Measurements from ENCODE around the gene QRFPR. TPM values are rescaled to one million over a fixed set of nuclear protein-coding genes. Genes with fewer than 3 reads are reported as not detected.

QRFPR gene
- polyA plus RNA-seq, 1 donor (not counting 4 experiments of a cell fraction or from before 2014, with no cell fraction given) = 0.38 TPM

DNA sequence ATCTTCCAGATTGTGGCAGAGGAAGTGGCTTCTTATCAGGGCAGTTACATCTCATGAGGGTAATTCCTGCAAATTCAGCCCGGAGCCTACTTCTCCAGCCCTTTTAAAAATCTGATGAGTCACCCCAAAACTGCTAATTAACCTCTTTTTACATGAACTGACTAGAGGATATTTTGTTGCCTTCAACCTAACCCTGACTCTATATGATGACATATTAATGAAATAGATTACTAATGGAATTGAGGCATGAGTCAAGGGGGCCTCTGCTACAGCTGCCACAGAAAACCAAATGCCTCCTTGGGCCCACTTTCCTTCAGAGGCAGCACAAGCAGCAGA lies 72.5 kb downstream of the QRFPR start:
- Histone ChIP-seq H3K79me2 (ENCODE audit: control insufficient read depth, insufficient read depth, low read length) (no peaks in the 10 kb centered on the region), H3K9me1 (ENCODE audit: control insufficient read depth, extremely low read depth, insufficient read depth, low read length) (no peaks in the 10 kb centered on the region), H3K9ac (ENCODE audit: control insufficient read depth, extremely low read depth, insufficient read depth, low read length) (no peak overlapping the region), H3K4me1 (ENCODE audit: control insufficient read depth, extremely low read depth, insufficient read depth, low read length) (peaks cover 14% of the 10 kb centered on the region), H4K20me1 (ENCODE audit: control insufficient read depth, extremely low read depth, insufficient read depth, low read length) (no peaks in the 10 kb centered on the region), H3K27ac (ENCODE audit: control insufficient read depth, insufficient read depth, low read length) (peak overlapping the region; percentile 43), H3K4me2 (ENCODE audit: control insufficient read depth, extremely low read depth, insufficient read depth, low read depth, low read length) (peak overlapping the region; percentile 46), H3K4me3 (ENCODE audit: control insufficient read depth in 2 of 3, extremely low read depth in 1 of 3, insufficient read depth in 2 of 3, low read depth in 1 of 3, low read length in 3 of 3) (no peak overlapping the region), H3K36me3 (ENCODE audit: control insufficient read depth in 2 of 2, extremely low read depth in 1 of 2, insufficient read depth in 2 of 2, low read length in 2 of 2) (no peaks in the 10 kb centered on the region), H2AFZ (ENCODE audit: control insufficient read depth, low read length) (no peak overlapping the region), H3K9me3 (ENCODE audit: control insufficient read depth, low read depth, low read length) (no peaks in the 10 kb centered on the region), H3K27me3 (ENCODE audit: control insufficient read depth, extremely low read depth, insufficient read depth, low read length) (no peaks in the 10 kb centered on the region)
- dilution Hi-C loops (cut with MboI; ENCODE audit: extremely low pct_ligation_motif_present, low sequenced_read_pairs) = no loop called here
- FAIRE-seq = no peak
- no peak for DNase-seq (ENCODE audit: low read depth, low spot score)
- no peak for TF ChIP-seq EZH2 (IDR thresholded peaks at IDR 0.05; ENCODE audit: low read length)
- TF ChIP-seq, protein P1, sequence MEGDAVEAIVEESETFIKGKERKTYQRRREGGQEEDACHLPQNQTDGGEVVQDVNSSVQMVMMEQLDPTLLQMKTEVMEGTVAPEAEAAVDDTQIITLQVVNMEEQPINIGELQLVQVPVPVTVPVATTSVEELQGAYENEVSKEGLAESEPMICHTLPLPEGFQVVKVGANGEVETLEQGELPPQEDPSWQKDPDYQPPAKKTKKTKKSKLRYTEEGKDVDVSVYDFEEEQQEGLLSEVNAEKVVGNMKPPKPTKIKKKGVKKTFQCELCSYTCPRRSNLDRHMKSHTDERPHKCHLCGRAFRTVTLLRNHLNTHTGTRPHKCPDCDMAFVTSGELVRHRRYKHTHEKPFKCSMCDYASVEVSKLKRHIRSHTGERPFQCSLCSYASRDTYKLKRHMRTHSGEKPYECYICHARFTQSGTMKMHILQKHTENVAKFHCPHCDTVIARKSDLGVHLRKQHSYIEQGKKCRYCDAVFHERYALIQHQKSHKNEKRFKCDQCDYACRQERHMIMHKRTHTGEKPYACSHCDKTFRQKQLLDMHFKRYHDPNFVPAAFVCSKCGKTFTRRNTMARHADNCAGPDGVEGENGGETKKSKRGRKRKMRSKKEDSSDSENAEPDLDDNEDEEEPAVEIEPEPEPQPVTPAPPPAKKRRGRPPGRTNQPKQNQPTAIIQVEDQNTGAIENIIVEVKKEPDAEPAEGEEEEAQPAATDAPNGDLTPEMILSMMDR (optimal IDR thresholded peaks at IDR 0.05 in 1 of 3, IDR thresholded peaks at IDR 0.05 in 1 of 3, conservative IDR thresholded peaks at IDR 0.05 in 1 of 3; ENCODE audit: extremely low read depth in 1 of 3, insufficient read depth in 2 of 3, low read length in 3 of 3) = no peak

DNA sequence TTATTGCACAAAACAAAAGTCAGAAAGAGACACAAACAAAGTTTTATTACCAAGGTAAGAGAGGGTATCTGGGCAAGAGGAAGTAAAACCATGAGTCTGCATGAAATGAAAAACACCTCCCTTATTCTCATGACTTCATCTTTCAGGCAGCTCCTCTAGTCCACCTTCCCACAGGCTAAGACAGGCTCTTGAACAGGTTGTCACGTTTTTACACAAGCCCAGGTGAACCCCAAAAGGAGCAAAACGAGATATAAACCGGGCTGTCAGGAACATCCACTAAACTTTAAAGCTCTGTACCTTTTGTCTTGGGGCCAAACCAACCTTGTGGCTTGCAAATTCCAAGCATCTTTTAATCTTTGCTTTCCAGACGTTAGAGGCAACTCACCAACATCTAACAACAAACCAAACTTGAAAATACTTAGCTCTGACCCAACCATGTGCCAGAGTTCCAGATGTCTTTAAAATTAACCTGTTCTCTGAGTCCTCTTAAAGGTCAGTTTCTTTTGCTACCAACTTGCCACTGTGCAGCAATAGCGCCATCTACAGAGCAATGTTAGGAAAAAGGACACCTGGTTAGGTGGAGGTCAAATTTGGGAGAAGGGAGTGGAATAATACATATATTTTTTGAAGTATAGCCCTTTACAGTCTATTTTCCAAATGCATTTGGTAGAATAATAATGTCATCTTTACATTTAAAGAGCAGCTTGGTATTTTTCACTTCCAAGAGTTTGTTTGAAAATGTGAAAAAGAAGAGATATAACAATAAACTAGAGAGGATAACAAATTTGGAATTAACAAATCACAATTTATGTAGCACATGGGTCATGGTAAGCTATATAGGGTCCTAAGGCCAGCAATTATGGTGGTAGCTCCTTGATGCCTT lies 73.1 kb downstream of the QRFPR start:
- dilution Hi-C loops (cut with MboI; ENCODE audit: extremely low pct_ligation_motif_present, low sequenced_read_pairs) = no loop called here
- H3K36me3 ChIP-seq (ENCODE audit: control insufficient read depth in 2 of 2, extremely low read depth in 1 of 2, insufficient read depth in 2 of 2, low read length in 2 of 2) = no peaks in the 10 kb centered on the region
- no peak for TF ChIP-seq EZH2 (IDR thresholded peaks at IDR 0.05; ENCODE audit: low read length)
- TF ChIP-seq, protein P1 (optimal IDR thresholded peaks at IDR 0.05 in 1 of 3, IDR thresholded peaks at IDR 0.05 in 1 of 3, conservative IDR thresholded peaks at IDR 0.05 in 1 of 3; ENCODE audit: extremely low read depth in 1 of 3, insufficient read depth in 2 of 3, low read length in 3 of 3) = peak; percentile 66 to 70 (median 67)
- no peak overlapping the region for H2AFZ ChIP-seq (ENCODE audit: control insufficient read depth, low read length)
- peak; percentile 70 for FAIRE-seq
- H3K4me2 ChIP-seq (ENCODE audit: control insufficient read depth, extremely low read depth, insufficient read depth, low read depth, low read length) = peak overlapping the region; percentile 46
- H3K27ac ChIP-seq (ENCODE audit: control insufficient read depth, insufficient read depth, low read length) = peak overlapping the region; percentile 52
- peaks cover 14% of the 10 kb centered on the region for H3K4me1 ChIP-seq (ENCODE audit: control insufficient read depth, extremely low read depth, insufficient read depth, low read length)
- H3K79me2 ChIP-seq (ENCODE audit: control insufficient read depth, insufficient read depth, low read length) = no peaks in the 10 kb centered on the region
- no peaks in the 10 kb centered on the region for H3K27me3 ChIP-seq (ENCODE audit: control insufficient read depth, extremely low read depth, insufficient read depth, low read length)
- H4K20me1 ChIP-seq (ENCODE audit: control insufficient read depth, extremely low read depth, insufficient read depth, low read length) = no peaks in the 10 kb centered on the region
- no peak overlapping the region for H3K4me3 ChIP-seq (ENCODE audit: control insufficient read depth in 2 of 3, extremely low read depth in 1 of 3, insufficient read depth in 2 of 3, low read depth in 1 of 3, low read length in 3 of 3)
- DNase-seq (ENCODE audit: low read depth, low spot score) = peak; percentile 25
- no peaks in the 10 kb centered on the region for H3K9me3 ChIP-seq (ENCODE audit: control insufficient read depth, low read depth, low read length)
- no peaks in the 10 kb centered on the region for H3K9me1 ChIP-seq (ENCODE audit: control insufficient read depth, extremely low read depth, insufficient read depth, low read length)
- H3K9ac ChIP-seq (ENCODE audit: control insufficient read depth, extremely low read depth, insufficient read depth, low read length) = no peak overlapping the region
